Heart right ventricle (tissue), 16 donors: ENCODE measurements around the gene IL22. TPM values are rescaled to one million over a fixed set of nuclear protein-coding genes. Genes with fewer than 3 reads are reported as not detected.

ENCODE experiments used
- ATAC-seq, 8 donors: fragments of 200-7000 bp; cut with Tn5 transposase; one replicate each; pipeline ENCODE4 v1.9.1; 2020; ENCODE audit warnings: mild to moderate bottlenecking in 8 of 8, moderate library complexity in 8 of 8, moderate number of reproducible peaks in 1 of 8
- DNase-seq, 2 donors: peaks; one replicate each; pipeline ENCODE4 v3.0.0-alpha.2; 2020
- H3K27ac ChIP-seq, 10 donors: fragments of 200-600 bp; sonication (generic) in 2 of 10; one replicate each; pipeline versions ENCODE4 v1.5.0 to v1.8.0; 2020 to 2022; ENCODE audit warnings: mild to moderate bottlenecking in 3 of 10
- H3K27me3 ChIP-seq, 7 donors: fragments of 200-600 bp; one replicate each; pipeline ENCODE4 v1.8.0; 2021 to 2022; ENCODE audit warnings: mild to moderate bottlenecking in 2 of 7
- H3K36me3 ChIP-seq, 9 donors: fragments of 200-600 bp; sonication (generic) in 1 of 9; one replicate each; pipeline versions ENCODE4 v1.5.0 to v1.8.0; 2020 to 2022; ENCODE audit warnings: mild to moderate bottlenecking in 2 of 9
- H3K4me1 ChIP-seq, 9 donors: fragments of 200-600 bp; sonication (generic) in 1 of 9; one replicate each; pipeline versions ENCODE4 v1.5.0 to v1.8.0; 2020 to 2022; ENCODE audit warnings: mild to moderate bottlenecking in 4 of 9
- H3K4me3 ChIP-seq, 10 donors: fragments of 200-600 bp; sonication (generic) in 2 of 10; one replicate each; pipeline versions ENCODE4 v1.5.0 to v1.8.0; 2020 to 2022; ENCODE audit warnings: mild to moderate bottlenecking in 7 of 10, moderate library complexity in 2 of 10
- H3K9me3 ChIP-seq, 11 donors: fragments of 200-600 bp in 10 of 11; sonication (generic) in 2 of 11; one replicate each; pipeline versions ENCODE4 v1.5.0 to v1.8.0; 2013 to 2022; ENCODE audit warnings: mild to moderate bottlenecking in 2 of 11, control low read depth in 1 of 11, moderate library complexity in 1 of 11
- CTCF ChIP-seq, 9 donors: fragments of 200-600 bp; sonication (generic) in 2 of 9; IDR thresholded peaks; one replicate each; pipeline versions ENCODE4 v1.5.0 to v1.8.0; 2021 to 2022; ENCODE audit warnings: antibody characterized with exemption in 9 of 9, mild to moderate bottlenecking in 5 of 9, moderate library complexity in 1 of 9
- WGBS, 2 donors: extraction: QIAGEN DNeasy Blood & Tissue Kit; methylation state at CpG; one replicate each; pipeline ENCODE4 v1.1.7; 2013; ENCODE audit warnings: inconsistent platforms in 1 of 2; 5-methylcytosine and 5-hydroxymethylcytosine counted together
- intact Hi-C, 10 donors: fragments of 100-400 bp; cut with DNase I; formaldehyde crosslinking; loops; one replicate each; pipeline versions ENCODE4 v1.11.1 to v1.14.2; 2022
- polyA plus RNA-seq, 2 donors: library from polyadenylated mRNA; stranded (reverse); fragments of 200-250 nt; gene quantifications; one replicate each; pipeline ENCODE4 v1.2.3, GENCODE V29; 2013
- total RNA-seq, 10 donors: library from RNA; stranded (reverse); fragmentation: NEBNext Ultra II Directional in 3 of 10; extraction: Animal tissue kit (Norgen Biotek cat#: 25700) in 3 of 10; gene quantifications; one replicate each; pipeline versions ENCODE4 v1.2.1 to v1.2.4, GENCODE V29; 2021 to 2023
- donor health status: Arrhythmogenic right ventricular cardiomyopathy.
- donor health status: ischemic (EF 13 %, LVEDD 7.1; RV severe dilation, severe dysfunction).
- donor health status: healthy with polysubstance abuse.
- donor health status: DM: no; HTN: yes; CAD: no.
- donor health status: DM: no; HTN: no; CAD: no.
- donor health status: ischemic (EF 25% LVEDD 6.9; RV normal size, moderate dysfunction).
- donor health status: ischemic (EF 25% LVEDD 5.7; RV mildly dilated, moderate dysfunction).
- donor health status: healthy.
- donor health status: DM: yes; HTN: yes; CAD: no.
- donor health status: Ischemic cardiomyopathy.
- donor health status: ischemic (EF 35%, LVEDD 5.7; RV mildly dilated, moderate dysfunction).
- donor health status: nonischemic (EF 11% LVEDD 7.7; RV severe dilation, severe dysfunction).
- donor health status: DM: yes; HTN: yes; CAD: no.
- donor health status: PGD.
- donor health status: ischemic (EF 29% LVEDD 5.4; RV normal size, mild dysfunction).
- donor health status: nonischemic (EF 23%, LVEDD 6.1; RV moderate dilation, normal function).

Gene IL22
- total and polyA plus RNA-seq, 12 donors: not detected

- ATAC-seq: no peak
Observed at GRCh38 chr12:68279227-68280054, 26.0 kb upstream of the IL22 start.

GRCh38 chr12:68276402-68276930 is 23.1 kb upstream of the IL22 start:
- Histone ChIP-seq H3K4me1 (no peaks in the 10 kb centered on the region), H3K9me3 (no peaks in the 10 kb centered on the region), H3K36me3 (no peaks in the 10 kb centered on the region), H3K4me3 (no peak overlapping the region), H3K27me3 (no peaks in the 10 kb centered on the region), H3K27ac (no peak overlapping the region)
- DNase-seq: no peak
- no peak for TF ChIP-seq CTCF (IDR thresholded peaks at IDR 0.05)
- intact Hi-C loops: no loop called here
- WGBS, 2 donors: 90 to 95% methylated on average over 6 of the region's 6 CpGs
- ATAC-seq: no peak

More at GRCh38 chr12:68279227-68280054, 26.0 kb upstream of the IL22 start:
- intact Hi-C loops: no loop called here
- H3K27me3 ChIP-seq: peaks cover 0 to 3% (median 0%) of the 10 kb centered on the region in 7 donors
- WGBS, 2 donors: 56 to 61% methylated on average over 5 of the region's 5 CpGs
- DNase-seq: no peak
- H3K27ac ChIP-seq: no peak overlapping the region
- H3K4me3 ChIP-seq: no peak overlapping the region
- no peak for TF ChIP-seq CTCF (IDR thresholded peaks at IDR 0.05)
- H3K36me3 ChIP-seq: no peaks in the 10 kb centered on the region
- no peaks in the 10 kb centered on the region for H3K4me1 ChIP-seq
- no peaks in the 10 kb centered on the region for H3K9me3 ChIP-seq

GRCh38 chr12:68272732-68273131 is 19.3 kb upstream of the IL22 start:
- Histone ChIP-seq H3K4me1 (peaks cover 0 to 9% (median 0%) of the 10 kb centered on the region in 9 donors), H3K4me3 (no peak overlapping the region), H3K9me3 (no peaks in the 10 kb centered on the region), H3K27me3 (no peaks in the 10 kb centered on the region), H3K36me3 (no peaks in the 10 kb centered on the region), H3K27ac (no peak overlapping the region)
- no peak for DNase-seq
- TF ChIP-seq CTCF (IDR thresholded peaks at IDR 0.05): no peak
- no peak for ATAC-seq
- intact Hi-C loops: no loop called here

- no peaks in the 10 kb centered on the region for H3K36me3 ChIP-seq
- H3K4me1 ChIP-seq: peaks cover 0 to 14% (median 0%) of the 10 kb centered on the region in 9 donors
- H3K4me3 ChIP-seq: no peak overlapping the region
- no peak overlapping the region for H3K27ac ChIP-seq
- TF ChIP-seq CTCF (IDR thresholded peaks at IDR 0.05): no peak
- H3K9me3 ChIP-seq: no peaks in the 10 kb centered on the region
- whole genome bisulfite sequencing, 2 donors: 66 to 79% methylated on average over 8 of the region's 8 CpGs
- intact Hi-C loops: no loop called here
- ATAC-seq: no peak
- H3K27me3 ChIP-seq: no peaks in the 10 kb centered on the region
- no peak for DNase-seq
Observed at GRCh38 chr12:68271346-68271745, 17.9 kb upstream of the IL22 start.
